Measurements from ENCODE around the gene SLCO2A1.

SLCO2A1 gene

DNA sequence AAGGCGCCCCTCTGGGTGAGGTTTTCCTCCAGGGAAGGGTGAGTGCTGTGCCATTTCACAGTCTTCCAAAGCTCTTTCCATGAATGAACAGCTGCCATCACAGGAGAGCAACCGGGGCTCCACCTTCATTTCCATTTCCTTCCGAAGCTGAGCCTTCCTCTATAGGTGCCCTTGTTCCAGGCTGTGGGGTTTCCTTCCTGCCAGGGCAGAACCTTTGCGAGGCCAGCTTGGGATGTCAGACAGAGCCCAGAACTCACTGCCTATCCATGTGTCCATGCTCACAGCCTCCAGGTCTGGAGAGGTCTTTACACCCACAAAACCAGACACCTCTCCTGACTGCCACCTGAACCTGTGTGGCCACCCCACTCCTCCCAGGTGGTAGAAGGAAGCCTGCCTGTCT lies 49.2 kb downstream of the SLCO2A1 start:
- no peak for DNase-seq (ENCODE audit: low spot score)

DNA sequence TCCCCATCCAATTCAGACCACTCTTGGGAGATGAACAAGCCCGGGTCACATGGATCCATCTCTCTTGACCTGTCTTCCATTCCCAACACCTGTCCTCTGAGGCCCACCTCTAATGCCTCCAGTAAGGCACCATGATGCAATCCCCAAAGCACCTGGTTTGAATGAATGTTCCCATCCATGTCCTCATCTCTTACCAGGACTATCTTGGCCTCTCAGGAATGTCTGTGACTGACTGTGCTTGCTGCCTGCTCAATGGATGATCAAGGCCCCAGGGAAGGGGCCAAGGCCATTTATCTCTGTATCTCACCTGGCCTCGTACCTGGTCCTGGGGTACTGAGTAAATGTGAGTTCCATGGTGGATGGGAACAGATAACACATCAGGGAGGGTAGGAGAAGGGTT lies 49.7 kb downstream of the SLCO2A1 start:
- DNase-seq (ENCODE audit: low spot score), result no peak

- no peak for DNase-seq (ENCODE audit: low spot score)
These were observed 50.2 kb downstream of the SLCO2A1 start for GRCh38 chr3:133979553-133979952.

GRCh38 chr3:133977568-133977967 lies 52.2 kb downstream of the SLCO2A1 start:
- DNase-seq (ENCODE audit: low spot score), result no peak

DNA sequence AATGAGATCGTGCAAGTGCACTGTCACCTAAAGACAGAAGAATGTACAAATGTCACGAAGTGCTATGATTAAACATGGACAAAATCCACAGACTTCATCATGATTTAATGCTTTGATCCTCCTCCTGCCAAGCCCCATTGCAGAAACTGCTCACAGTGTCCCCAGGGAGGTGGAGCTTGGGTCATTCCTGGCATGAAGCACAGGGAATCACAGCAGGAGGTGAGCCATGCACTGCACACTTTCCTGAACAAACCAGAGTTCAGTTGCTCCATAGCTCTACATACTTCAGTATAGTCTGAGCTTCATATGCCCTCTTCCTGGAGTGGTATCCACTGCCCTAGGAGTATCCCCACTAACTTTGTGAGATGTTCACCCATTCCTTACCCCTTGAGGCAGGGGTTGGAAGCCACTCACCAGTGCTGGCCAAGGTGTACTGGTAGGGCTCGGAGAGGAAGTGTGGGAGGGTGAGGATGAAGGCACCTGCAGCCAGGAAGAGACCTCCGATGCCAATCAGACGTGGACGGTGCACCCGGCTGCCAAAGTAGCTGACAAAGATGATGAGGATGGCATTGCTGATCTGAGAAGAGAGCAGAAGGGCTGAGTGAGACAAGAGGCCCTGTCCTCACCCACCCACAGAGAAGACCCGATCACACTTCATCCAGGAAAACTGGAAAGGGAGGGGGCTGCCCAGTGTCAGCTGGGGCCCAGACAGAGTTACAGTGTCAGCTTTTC lies 56.3 kb downstream of the SLCO2A1 start:
- no peak for DNase-seq (ENCODE audit: low spot score)

DNA sequence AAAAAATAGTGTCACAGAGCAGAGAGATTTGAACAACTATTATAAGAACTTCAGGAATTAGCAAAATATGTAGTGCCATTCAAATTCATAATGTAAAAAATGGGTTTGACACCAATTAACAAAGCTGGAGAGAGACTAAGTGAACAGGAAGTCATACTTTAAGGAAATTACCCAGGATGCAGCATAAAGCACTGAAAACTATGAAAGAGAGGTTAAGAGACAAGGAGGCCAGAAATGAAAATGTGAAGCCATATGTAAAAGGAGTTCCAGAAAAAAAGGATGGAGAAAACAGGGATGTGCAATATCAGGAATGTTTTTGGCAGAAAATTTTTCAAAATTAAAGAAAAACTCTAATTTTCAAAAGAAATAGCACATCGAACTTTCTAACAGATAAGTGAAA lies 57.6 kb downstream of the SLCO2A1 start:
- no peak for DNase-seq (ENCODE audit: low spot score)

GRCh38 chr3:133970916-133971315 lies 58.8 kb downstream of the SLCO2A1 start:
- DNase-seq (ENCODE audit: low spot score), result no peak

DNA sequence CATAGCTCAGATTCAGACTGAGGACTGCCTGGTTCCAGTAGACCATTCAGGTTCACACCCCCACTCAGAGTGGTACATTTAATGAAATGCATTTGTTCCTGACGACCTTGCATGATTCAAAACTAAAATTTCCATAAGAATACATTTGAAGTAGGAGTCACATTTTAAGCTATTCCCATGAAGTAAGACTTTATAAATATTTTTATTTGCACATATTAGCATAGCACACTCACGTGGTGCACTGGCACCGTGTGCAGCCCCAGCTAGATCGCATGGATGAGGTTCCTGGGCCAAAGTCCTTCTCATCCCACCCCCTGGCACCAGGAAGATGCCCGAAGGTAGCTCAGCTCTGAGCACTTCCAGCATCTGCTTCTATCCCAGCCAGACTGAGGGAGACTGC lies 59.4 kb downstream of the SLCO2A1 start:
- DNase-seq (ENCODE audit: low spot score), result no peak

DNA sequence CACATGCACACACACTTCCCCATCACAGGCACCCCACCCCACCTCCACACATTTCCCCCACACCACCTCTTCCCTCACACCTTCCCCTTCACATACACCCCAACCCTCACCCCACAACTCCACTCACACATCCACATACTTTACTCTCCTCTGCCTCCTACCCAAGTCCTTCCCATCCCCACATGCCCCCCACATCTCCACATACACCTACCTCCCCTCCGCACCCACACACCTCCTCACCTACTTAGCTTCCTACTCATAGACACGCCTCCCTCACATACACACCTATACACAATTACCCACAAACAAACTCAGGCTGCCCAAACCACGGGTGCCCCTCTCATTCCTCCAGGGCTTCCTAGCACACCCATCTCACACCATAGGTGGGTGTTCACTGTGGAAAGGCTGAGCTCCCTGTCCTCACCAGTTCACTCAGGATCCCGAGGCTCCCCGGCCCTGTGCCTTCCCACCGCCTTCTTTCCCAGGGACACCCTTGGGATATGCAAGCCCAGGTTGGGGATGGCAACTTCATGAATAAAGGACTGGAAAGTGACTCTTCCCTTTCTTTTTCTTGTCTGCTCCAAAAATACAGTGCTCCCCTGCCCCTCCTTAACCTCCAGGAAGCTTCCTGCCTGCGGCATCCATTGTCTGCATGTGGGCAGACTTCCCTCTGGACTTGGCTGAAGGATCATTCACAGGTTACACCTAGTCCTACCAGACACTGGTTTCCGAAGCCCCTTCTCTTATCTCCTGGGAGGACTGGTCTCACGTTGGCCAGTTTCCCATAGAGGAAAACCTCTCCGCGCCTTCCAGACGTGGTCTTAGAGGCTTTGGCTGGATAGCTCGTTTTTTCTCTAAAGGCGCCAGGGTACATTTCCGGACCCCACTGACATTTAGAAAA lies 61.5 kb downstream of the SLCO2A1 start:
- DNase-seq (ENCODE audit: low spot score), result no peak

DNA sequence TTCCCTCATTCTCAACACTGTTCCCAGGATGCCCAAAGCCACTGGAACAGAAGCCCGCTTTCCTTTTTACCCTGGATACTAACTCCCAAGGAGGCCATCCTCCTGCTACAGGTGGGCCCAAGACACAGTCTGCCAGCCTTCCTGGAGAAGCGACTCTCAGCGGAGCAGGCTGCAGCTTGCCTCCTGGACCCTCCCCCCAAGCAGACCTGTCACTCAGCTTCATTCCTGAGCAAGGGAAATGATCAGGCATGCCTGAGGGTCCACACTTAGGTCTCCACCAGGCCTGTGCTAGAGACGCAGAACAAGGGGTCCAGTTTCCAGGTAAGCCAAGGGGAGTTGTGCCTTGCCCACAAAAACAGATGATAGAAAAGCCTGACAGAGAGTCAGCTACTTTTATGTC lies 62.8 kb downstream of the SLCO2A1 start:
- no peak for DNase-seq (ENCODE audit: low spot score)

- DNase-seq (ENCODE audit: low spot score), result no peak
These were observed 63.8 kb downstream of the SLCO2A1 start for GRCh38 chr3:133965906-133966305.

GRCh38 chr3:133965013-133965570 lies 64.6 kb downstream of the SLCO2A1 start:
- DNase-seq (ENCODE audit: low spot score), result no peak

DNA sequence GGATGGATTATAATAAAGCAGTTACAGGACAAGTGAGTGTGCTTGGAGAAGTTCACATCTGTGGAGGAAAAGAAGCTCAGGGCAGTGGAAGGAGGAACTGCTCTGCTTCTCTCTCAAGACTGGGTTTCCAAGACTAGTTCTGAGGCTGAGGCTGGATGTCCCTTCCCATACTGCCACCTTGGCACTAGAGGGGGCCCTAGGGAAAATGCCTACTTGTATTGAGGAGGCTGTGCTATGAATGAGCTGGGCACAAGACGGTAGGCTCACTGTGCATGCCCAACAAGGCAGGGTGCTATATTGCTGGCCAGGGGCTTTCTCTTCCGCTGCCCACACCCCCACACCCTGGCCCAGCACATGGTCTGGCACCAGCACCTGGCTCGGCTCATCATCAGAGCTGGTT lies 65.2 kb downstream of the SLCO2A1 start:
- DNase-seq (ENCODE audit: low spot score), result no peak

DNA sequence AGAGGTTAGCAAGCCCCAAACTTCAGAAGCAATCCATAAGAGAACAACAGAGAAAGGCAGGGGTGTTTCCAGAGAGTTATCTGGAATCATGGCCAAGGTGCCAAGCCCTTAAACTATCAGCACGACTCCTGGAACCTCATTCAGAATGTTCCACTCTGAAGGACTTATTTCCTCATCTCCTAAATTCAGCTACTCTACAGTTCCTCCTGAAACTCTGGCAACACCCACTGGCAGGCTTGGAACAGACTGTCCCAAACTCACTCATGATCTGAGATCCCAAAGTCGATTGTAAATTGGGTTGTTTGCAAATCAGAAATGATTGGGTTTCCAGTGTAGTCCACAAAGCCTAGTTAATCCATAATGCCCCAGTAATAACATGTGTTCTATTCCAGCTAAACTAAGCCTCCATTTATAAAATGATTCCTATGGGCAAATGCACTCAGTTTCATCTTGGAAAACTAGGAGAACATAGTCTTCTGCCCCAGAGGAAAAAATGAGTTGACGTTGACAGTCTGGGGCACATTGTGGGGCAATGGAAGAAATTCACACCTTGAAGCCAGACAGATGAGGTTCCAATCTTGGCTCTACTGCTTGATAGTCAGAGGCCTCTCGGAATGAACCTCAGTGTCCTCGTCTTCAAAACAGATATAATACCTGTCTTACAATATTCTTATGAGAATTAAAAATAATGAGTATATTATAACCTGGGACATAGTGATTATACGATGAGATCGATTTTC lies 65.9 kb downstream of the SLCO2A1 start:
- DNase-seq (ENCODE audit: low spot score), result no peak

DNA sequence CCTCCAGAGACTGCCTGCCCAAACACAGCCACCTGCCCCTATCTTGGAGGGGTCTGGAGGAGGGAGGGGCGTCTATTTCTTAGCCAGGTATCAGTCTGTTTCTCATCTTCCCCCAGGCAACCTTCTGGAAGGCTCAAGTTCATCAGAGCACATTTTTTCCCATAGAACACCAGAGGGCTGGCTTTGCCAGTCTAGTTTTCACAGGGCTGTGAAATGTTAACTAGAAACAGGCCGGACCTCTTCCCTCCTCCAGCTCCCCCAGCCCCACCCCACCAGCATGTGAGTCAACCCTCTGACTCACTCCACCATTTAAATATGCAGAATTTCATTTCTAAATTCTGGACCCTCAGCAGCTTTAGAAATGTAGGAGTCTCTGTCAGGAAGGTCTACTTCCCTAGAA lies 66.9 kb downstream of the SLCO2A1 start:
- DNase-seq (ENCODE audit: low spot score), result peak; percentile 83

- no peak for DNase-seq (ENCODE audit: low spot score)
These were observed 71.5 kb downstream of the SLCO2A1 start for GRCh38 chr3:133958071-133958805.

GRCh38 chr3:133956982-133957381 lies 72.7 kb downstream of the SLCO2A1 start:
- DNase-seq (ENCODE audit: low spot score), result no peak

GRCh38 chr3:133956353-133956752 lies 73.4 kb downstream of the SLCO2A1 start:
- no peak for DNase-seq (ENCODE audit: low spot score)

GRCh38 chr3:133955892-133956291 lies 73.8 kb downstream of the SLCO2A1 start:
- no peak for DNase-seq (ENCODE audit: low spot score)

DNA sequence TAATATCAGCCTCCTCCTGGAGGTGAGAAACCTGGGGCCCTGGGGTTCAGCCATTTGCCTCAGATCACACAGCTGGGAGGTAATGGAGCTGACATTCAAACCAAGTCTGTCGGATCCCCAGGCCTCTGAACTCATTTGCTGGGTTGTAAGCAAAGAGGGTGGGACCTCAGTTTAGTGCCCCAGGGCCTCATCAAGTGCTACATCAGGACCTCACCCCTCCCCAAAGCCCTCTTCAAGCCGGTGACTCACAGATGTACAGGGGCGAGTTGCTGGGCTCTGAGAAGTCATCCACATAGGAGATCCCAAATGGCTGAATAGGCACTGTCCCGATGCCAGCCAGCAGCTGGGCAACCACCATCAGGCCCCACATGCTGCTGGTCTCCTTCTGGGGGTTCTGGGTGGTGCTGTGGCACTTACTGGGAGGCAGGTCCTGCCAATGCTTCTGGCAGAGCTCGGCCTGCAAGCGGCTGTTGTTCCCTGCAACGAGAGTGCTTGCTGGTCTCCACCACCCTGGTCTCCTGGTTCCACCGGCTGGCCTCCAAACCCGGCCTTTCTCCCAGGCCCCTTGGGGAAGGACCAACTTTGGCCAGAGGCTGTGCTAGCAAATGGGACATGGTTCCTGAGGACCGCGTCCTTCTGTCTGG lies 74.9 kb downstream of the SLCO2A1 start:
- no peak for DNase-seq (ENCODE audit: low spot score)

DNA sequence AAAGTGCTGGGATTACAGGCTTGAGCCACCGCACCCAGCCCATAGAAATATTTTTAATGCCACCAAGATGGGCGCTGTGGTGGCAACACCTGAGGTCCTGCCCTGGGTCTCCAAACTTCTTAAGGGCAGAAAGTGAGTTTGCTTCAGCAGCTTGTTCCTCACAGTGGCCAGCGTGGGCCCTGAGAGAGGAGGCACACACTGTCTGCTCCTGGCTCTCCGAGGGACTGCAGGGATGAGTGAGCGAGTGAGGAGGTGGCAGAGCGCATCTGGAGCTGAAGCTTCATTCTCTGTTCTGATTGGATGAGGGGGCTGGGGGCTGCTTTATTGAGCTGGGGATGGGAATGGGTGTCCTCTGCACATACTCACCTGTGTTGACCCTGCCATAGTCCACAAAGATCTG lies 76.4 kb downstream of the SLCO2A1 start:
- no peak for DNase-seq (ENCODE audit: low spot score)
